GM19452 (cell line): ENCODE data around the gene GDPGP1.

ENCODE experiments used
- ATAC-seq: cut with Tn5 transposase; IDR thresholded peaks from one replicate; pipeline ENCODE4 v1.9.1; 2021; ENCODE audit not compliant: unreplicated experiment

Gene GDPGP1

GRCh38 chr15:90225047-90225446 is 9.0 kb upstream of the GDPGP1 start:
- ATAC-seq, result no peak

GRCh38 chr15:90225504-90226234 is 8.3 kb upstream of the GDPGP1 start:
- ATAC-seq, result no peak

- ATAC-seq, result no peak
Measured at GRCh38 chr15:90227336-90227735, 6.7 kb upstream of the GDPGP1 start.

GRCh38 chr15:90227816-90228772 is 5.9 kb upstream of the GDPGP1 start:
- no peak for ATAC-seq

GRCh38 chr15:90228960-90229359 is 5.0 kb upstream of the GDPGP1 start:
- ATAC-seq, result no peak

- ATAC-seq, result no peak
Measured at GRCh38 chr15:90230071-90230494, 3.9 kb upstream of the GDPGP1 start.

GRCh38 chr15:90230610-90231009 is 3.4 kb upstream of the GDPGP1 start:
- no peak for ATAC-seq

GRCh38 chr15:90231028-90232017 is 2.7 kb upstream of the GDPGP1 start:
- no peak for ATAC-seq

GRCh38 chr15:90232196-90232595 is 1.8 kb upstream of the GDPGP1 start:
- ATAC-seq, result no peak

GRCh38 chr15:90232941-90233386 is 1.0 kb upstream of the GDPGP1 start:
- no peak for ATAC-seq

GRCh38 chr15:90233387-90234095 is 468 bp upstream of the GDPGP1 start, which contains the start of gene CIB1:
TSS of gene CIB1 (minus strand) at chr15:90233941. CDS start at chr15:90233885, 56 bp downstream.
- ATAC-seq, result peak; percentile 85

- ATAC-seq, result no peak
Measured at GRCh38 chr15:90239371-90239770, 5.4 kb downstream of the GDPGP1 start.

GRCh38 chr15:90240856-90241255 is 6.8 kb downstream of the GDPGP1 start:
- ATAC-seq, result no peak

GRCh38 chr15:90241343-90242192 is 7.6 kb downstream of the GDPGP1 start:
- ATAC-seq, result no peak

- no peak for ATAC-seq
Measured at GRCh38 chr15:90243943-90244639, 10.1 kb downstream of the GDPGP1 start.

GRCh38 chr15:90248789-90249202 is 14.8 kb downstream of the GDPGP1 start:
- no peak for ATAC-seq

- ATAC-seq, result peak; percentile 83
Measured at GRCh38 chr15:90249203-90249863, 15.3 kb downstream of the GDPGP1 start, which contains the start of gene TTLL13. TSS of gene TTLL13 (plus strand) at chr15:90249556. CDS start at chr15:90250631, 1,075 bp downstream.

- ATAC-seq, result no peak
Measured at GRCh38 chr15:90257776-90258175, 23.8 kb downstream of the GDPGP1 start.
